ENCODE results near the gene AFAP1L1.
A peak's percentile ranks its signal among the peaks of the same experiment; 100 is the strongest.

The AFAP1L1 gene

DNA sequence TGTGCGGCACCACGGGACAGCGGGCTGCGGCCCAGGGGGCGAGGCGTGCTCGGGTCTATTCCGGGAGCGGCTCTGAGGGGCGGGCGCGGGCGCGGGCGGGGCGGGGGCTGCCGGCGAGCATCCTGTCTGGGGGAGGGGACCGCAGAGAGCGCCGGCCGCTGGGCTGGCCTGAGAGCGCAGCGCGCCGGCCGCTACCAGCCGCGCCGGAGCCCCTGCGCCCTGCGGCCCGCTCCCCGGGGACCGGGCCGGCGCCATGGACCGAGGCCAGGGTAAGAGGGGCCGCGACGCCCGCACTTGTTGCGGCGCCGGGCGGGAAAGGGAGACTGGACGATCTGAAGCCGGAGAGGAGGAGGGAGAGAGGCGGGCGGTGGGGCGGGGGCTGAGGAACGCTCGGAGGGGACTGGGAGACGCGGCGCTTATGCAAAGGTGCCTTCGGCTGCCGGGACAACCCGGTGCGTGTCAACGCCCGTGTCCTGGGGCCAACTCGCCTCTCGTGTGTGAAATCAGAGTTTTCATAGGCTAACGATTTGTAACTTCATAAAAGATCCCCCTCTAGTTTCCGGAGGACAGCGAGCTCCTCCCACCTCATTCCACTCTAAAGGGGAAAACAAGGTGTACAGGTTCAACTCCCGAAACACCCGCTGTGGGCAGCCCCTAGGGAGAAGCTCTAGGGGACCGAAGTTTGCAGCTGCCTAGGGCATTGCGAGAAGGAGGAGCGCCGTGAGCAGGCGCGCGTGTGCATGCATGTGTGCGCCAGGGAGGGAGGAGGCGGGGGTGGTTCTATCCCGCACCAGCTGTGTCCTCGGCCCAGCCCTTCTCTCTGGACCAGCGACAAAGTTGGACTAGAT lies at the start of gene AFAP1L1:
Gene AFAP1L1, plus strand, starts transcription at position 144 of the 848 bp plus-strand sequence. Its CDS starts 110 bp downstream, at position 254.
- DNase-seq: peak; percentile 65

GRCh38 chr5:149223081-149223848 lies 48.4 kb upstream of the AFAP1L1 start:
- DNase-seq: no peak

GRCh38 chr5:149224282-149224681 lies 47.4 kb upstream of the AFAP1L1 start:
- no peak for DNase-seq

GRCh38 chr5:149227168-149227826 lies 44.4 kb upstream of the AFAP1L1 start:
- peak; percentile 78 for DNase-seq

DNA sequence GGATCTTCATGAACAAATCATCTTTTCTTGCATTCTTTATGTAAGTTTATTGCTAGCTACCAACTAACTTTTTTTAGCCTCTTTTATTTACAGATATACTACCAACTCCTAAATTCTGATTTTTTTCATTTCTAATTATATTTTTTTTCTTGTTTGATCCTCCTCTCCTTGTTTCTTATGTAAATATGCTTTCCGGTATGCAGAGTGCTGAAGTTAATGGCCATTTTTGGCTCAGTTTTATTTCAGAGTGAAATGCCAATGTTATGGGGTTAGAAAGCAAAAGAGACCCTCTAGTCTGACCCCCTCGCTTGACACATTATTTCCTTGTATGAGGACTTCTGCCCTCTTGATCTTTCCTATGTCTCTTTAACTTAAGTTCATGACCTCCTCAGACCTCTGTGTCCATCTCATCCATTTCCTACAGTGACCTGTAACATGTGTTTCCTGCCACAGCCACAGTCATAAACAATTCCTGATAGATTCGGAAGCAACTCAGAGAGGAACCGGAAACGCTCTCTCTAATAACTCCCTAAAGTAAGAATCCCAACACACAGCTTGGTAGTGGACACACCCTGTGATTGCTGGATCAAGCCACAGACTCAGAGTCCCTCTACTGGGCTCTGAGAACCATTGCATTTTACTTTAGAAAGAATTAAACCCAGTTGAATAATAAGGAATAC lies 42.9 kb upstream of the AFAP1L1 start:
- DNase-seq: peak; percentile 91

GRCh38 chr5:149229298-149229937 lies 42.2 kb upstream of the AFAP1L1 start:
- no peak for DNase-seq

DNA sequence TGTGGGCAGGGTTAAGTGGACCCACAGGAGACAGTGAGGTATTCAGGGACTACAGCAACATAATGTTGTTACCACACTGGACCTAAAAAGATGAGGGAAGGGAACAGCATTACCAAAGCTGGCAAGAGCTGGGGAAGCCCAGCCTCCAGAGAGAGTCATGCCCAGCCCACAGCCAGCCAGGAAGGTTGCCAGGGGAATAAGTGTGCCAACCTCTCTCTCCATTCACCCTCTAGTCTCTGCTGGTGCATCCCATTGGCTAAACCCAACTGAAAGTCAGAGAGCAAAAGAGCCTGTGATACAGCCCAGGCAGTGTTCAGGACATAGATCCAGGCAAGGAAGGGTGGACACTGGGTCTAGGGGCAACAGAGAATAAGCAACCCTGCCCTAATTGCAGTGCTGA lies 35.8 kb upstream of the AFAP1L1 start:
- DNase-seq: no peak

- DNase-seq: no peak
Observed at GRCh38 chr5:149237662-149238061, 34.0 kb upstream of the AFAP1L1 start.

- DNase-seq: no peak
Observed at GRCh38 chr5:149238540-149238939, 33.1 kb upstream of the AFAP1L1 start.

DNA sequence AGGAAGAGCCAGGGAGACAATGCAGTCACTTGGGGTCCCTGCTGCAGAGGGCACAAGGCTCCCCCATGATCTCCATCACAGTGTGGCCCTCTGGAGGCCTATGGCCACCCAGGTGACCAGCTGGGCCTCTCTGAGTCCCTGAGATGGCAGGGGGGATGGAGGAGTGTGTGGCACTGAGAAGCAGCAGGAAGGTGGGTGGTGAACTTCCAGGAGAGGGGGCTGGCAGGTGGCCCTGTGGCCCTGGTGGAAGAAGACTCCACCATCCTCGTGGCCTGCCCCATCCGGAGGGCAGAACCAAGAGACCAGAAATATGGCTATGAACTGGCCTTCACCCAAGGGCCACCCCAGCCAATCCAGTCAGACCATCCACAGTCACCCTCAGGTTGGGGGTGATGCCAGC lies 31.7 kb upstream of the AFAP1L1 start:
- no peak for DNase-seq

DNA sequence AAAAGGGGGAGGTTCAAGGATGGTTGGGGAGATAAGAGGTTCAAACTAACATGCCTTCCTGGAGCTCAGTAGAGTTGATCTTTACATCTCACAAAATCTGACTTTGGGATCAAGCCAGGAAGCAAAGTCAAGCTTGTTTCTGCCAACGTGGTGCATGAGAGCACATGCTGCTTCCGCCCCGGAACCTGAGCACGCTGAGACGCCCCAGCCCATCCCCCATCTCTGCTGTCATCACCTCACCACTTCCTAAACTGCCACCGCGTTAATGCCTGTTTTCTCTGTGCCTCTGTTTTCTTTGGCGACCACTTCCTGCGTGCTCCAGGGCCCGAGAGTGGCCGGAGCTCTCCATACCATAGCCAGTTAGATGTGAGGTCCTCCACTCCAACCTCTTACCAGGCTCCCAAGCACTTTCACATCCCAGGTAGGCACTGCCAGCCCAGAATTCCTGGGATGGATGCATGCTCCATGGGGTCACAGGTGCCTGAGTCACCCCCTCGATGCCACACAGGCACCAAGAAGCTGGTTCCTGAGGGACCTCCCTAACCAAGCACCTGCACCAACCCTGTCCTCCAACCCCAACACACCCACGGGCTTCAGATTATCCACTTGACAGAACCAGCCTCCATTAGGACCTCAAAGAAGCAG lies 31.2 kb upstream of the AFAP1L1 start:
- no peak for DNase-seq

DNA sequence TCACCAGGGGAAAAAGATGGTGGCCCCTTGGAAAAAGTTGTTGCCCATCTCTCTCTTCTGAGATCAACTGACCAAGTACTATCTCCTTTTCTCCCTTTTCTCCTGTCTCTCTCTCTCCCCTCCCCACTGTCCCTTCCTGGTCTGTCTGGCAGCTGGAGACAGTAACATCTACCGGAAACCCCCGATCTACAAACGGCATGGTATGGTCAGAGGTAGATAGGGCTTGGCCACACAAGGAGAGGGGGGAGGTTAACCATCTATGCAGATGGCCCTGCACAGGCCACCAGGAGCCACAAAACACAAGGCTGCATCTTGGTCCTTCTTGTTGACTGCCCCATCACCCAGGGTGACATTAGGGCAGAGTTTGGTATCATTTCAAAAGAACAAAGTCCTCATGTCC lies 29.3 kb upstream of the AFAP1L1 start:
- DNase-seq: no peak

DNA sequence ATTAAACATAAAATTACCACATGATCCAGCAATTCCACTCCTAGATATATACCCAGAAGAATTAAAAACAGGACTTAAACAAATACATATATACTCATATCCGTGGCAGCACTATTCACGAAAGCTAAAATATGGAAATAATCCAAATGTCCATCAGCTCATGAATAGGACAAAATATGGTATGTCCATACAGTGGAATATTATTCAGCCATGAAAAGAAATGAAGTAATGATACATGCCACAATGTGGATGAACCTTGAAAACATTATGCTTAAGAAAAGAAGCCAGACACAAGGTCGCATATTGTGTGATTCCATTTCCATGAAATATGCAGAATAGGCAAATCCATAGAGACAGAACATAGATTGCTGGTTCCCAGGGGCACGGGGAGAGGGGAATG lies 24.8 kb upstream of the AFAP1L1 start:
- no peak for DNase-seq

GRCh38 chr5:149247726-149248125 lies 23.9 kb upstream of the AFAP1L1 start:
- no peak for DNase-seq

GRCh38 chr5:149251546-149251945 lies 20.1 kb upstream of the AFAP1L1 start:
- no peak for DNase-seq

GRCh38 chr5:149254506-149254905 lies 17.2 kb upstream of the AFAP1L1 start:
- DNase-seq: peak; percentile 48

DNA sequence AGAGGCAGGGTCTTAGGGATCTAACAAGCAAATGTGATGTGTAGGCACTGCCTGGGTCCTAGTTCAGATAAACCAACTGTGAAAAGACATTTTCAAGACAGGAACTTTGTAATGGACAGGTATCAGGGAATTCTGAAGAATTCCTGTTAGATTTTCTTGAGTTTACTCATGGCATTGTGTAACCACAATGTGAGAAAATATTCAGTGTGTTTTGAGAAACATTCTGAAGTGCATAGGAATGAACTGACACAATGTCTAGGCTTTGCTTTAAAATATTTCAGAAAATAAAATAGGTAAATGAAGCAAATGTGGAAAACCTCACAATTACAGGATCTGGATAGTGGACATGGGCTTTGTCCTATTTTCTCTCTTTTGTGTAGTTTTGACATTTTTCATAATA lies 15.2 kb upstream of the AFAP1L1 start:
- DNase-seq: peak; percentile 63

GRCh38 chr5:149257131-149257530 lies 14.5 kb upstream of the AFAP1L1 start:
- peak; percentile 13 for DNase-seq

DNA sequence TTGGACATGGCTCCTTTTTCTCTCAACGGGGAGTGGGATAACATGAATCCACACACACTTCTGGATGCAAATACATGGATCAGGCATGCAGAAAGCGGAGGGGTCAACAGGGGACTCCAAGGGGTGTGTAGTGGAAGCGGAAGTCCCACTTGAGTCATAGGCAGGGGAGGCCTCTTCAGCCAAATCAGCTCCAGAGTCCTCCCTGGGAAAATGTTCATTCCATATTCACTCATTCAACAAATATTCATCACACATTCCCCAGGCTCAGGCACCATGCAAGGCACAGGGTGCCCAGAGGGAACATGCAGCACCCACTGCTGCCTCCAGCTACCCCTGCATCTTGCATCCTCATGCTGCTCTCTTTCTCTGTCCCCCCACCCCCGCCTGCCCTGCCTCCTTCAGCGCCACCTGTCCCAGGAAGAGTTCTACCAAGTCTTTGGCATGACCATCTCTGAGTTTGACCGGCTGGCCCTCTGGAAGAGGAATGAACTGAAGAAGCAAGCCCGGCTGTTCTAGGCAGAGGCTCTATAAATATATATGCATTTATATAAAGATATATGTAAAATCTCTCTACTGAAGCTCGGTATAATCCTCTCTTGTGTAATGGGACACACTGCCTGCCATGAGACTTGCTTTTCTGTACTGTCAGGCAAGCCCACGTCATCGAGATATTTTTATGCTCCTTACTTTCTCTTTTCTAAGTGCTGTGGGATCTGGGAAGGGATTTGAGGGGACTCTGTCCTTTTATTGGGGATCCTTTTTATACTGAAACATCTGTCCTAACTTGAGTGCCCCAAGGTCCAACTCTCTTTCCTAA lies 13.6 kb upstream of the AFAP1L1 start:
- peak; percentile 97 for DNase-seq

DNA sequence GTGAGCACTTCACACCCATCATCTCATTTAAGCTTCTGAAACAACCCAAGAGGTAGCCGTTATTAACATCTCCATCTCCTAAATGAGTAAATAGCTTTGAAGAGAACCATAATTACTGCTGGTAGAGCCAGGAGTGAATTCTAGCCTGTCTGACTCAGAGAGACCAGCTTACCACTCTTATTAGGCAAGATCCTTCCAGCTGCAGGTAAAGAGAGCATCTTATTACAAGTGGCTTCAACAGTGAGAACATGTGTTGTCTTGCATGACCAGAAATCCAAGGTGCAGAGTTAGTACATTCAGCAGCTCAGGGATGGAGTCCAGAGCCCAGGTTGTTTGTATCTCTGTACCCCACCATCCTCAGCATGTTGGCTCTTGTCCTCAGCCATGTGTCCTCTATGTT lies 10.9 kb upstream of the AFAP1L1 start:
- no peak for DNase-seq

GRCh38 chr5:149261246-149261645 lies 10.4 kb upstream of the AFAP1L1 start:
- no peak for DNase-seq

Data from EL (cell line).